Activated CD4-positive, alpha-beta T cell treated with anti-CD3 and anti-CD28 coated beads, Interleukin-10, Interleukin-2, amounts not matched to agents 100 ng/mL and 50 ng/mL, durations not matched to agents 16 hours and 8 hours (primary cell): Measurements from ENCODE around the gene PCDH9.

Experiments
- DNase-seq: peaks from one replicate; pipeline ENCODE4 v3.0.0-alpha.2; 2020

PCDH9 gene

DNA sequence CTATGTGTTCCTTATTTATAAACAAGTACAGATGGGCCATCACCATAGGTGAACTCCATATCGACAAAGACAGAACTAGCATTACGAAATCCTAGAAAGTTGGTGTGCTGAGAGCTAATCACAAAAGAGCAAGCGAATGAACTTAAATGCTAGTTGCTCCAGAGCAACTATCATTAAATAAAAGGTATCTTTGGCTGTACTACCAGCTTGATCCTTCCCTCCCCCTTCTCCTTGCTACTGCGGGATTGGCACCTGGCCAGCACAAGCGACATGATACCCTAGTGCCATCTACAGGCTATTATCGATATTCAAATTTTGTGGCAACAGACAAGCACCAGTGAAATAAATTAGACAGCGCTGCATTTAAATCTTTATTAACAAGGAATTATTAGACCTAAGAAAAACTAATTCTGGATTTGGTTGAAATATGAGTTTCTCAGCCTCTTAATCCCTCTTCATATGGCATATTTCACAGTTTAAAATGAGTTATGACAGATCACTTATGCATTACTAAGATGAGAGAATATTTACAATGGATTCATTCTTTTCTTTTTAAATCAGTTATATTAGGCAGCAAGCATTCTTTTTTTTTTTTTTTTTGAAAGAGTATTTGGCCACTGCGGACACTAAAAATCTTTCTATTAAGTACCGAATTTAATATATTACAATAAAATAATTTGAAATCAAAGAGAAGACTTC is 5.8 kb downstream of the PCDH9 start:
- peak; percentile 60 for DNase-seq

DNA sequence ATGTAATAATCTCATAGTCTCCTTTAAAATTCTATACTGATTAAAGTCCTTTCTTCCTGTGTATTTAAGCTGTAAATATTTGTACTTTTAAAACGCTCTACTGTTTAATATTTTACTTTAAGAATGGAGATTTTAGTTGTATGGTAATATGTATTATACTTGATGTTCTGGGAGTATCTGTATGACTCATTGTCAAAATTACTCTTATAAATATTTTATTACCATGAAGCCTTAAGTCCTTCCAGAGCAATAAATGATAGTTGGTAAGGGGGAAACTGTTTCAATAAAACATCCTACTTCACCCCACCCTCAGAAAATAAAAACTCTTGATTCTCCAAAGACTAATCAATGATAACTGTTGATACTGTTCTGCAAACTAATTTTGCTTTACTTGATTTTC is 6.4 kb downstream of the PCDH9 start:
- no peak for DNase-seq

DNA sequence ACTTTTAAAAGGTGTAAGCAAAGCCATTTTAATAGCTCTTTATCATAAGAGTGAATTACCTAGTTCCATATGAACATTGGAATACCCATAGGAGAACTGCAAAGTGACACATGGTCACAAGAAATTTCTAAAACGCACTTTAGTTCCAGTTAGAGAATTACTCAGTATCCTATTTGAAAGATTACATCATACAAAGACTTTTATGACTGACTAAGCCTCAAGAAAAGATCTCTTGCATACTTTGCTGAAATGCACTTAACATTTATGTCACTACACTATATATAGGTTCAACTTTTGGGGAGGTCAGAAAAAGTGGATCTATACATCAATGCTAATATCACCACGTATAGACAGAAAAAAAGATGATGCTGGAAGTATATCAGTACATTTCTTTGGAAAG is 7.1 kb downstream of the PCDH9 start:
- no peak for DNase-seq

DNA sequence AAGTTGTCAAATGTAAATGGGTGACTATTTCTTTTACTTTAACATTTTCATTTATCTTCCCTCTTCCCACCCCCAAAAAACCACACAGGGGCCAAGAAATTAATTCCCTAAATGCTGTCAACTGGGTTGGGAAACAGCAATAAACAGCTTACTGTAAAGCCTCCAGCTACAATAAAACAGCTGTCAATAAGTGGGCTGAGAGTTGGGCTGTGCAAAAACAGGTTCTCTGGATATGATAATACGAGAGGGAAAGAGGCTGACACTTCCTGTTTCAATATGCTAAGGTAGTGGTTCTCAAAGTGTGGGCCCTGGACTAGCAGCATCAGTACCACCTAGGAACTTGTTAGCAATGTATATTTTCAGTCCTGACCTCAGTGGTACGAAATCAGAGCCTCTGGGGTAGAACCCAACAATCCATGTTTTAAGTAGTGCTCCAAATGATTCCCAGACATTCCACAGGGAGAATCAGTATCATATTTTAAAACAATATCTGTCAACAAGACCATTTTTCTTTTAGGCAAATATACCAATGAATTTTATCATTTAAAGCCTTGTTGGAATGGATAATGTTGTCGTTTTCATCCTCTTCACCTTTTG is 8.4 kb downstream of the PCDH9 start:
- peak; percentile 8 for DNase-seq

DNA sequence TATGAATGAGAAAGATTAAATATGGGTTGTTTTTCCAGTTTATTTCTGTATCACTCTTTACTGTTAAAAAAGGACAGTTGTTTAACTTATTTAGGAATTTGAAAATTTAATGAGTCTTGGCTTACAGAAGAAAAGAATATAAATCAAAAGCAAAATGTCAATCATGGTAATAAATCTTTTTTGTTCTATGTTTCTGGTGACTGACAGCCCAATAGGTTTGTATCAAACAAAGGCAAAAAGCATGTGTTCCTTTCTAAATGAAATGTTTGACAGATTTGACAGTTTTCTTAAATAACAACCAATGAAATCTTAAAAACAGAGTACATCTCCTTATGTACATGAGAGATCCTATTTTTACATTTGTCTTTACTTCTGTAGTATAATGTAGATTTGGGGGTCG is 11.0 kb downstream of the PCDH9 start:
- DNase-seq, result no peak

DNA sequence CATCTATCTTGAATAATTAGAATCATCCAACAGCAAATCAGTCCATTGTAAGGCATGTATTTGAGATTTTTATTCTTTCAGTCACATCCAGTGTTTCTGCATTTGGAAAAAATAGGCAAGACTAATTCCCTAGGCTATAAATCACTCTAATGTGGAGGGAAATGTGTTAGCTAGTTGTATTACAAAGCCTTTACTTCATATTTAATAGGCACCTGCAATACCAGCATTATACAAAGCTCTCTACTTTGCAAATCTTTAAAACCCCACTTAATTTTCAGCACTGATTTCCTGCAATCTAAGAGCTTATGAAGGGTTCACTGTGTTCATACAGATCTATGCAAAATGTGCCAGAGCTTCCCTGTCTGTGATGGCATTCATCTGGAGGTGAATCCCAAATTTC is 12.3 kb downstream of the PCDH9 start:
- DNase-seq, result no peak

DNA sequence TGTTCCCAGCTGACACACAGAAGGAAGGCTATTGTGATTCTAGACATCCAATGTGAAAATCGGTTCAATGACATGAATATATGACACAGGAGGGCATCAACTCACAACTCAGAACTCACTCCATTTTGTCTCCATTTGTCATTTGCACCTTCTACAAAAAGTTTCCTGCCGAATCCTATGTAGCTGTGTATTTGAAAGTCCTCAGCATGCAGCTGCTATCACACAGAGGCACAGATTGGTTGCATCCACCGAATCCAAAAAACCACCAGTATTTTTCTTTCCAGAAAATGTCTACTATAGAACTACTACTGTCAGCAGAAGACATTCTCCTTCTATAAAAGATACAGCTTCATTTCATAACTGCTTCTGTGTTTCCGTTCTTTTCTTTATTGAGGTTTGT is 13.3 kb downstream of the PCDH9 start:
- no peak for DNase-seq

- no peak for DNase-seq
Observed at GRCh38 chr13:67210208-67210607, 19.9 kb downstream of the PCDH9 start.

- DNase-seq, result no peak
Observed at GRCh38 chr13:67208552-67208951, 21.6 kb downstream of the PCDH9 start.

DNA sequence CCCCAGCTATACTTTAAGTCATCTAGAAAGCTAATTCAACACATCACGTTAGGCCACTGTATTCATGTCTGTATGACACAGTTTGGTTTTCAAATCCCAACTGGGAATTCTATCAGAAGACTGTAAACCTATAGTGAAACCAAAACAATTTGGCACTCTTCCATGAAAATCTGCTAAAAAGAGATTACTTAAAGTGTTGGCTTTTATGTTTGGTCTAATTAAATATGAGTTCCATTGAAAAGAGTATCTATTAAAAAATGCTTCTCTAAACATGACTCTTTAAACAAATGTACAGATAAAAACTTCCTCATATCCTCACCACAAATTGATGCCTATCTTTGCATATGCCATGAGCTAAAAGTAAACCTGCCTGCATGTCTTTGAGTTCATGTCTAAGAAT is 25.4 kb downstream of the PCDH9 start:
- DNase-seq, result no peak

DNA sequence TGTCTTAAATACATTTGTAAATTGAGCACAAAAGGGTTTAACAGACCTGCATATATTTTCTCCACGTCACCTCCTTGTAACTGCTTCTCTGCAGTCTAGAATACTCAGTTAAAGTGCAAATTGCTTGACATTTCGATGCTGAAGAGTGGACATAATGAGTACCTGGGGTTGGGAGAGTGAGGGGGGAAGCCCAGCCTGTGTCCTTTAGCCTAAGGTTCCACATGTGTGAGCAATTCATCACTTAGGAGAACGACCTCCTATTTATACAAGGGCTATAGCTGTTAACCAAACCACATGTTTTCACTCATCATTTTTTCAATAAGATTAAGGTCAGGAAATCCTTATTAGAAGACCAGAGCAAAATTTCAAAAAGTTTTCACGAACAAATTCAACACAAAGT is 29.5 kb downstream of the PCDH9 start:
- DNase-seq, result no peak

DNA sequence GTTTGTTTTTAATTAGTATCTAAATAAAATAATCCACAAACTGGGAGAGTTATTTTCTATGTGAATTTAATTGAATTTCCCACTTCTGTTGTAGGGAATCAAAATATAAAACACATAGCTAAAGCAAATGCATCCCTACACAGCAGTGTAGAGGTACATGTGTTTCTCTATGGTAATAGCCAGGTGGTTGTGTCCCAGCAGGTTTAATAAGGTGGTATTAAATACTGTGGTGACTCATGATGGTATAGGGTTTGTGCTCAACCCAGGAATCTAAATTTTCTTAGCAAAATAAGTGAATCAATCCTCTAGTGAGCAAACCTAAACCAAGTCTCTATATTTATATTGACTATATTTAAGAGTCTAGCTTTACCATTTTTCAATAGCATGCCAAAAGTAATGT is 30.0 kb downstream of the PCDH9 start:
- no peak for DNase-seq

GRCh38 chr13:67197704-67198103 is 32.4 kb downstream of the PCDH9 start:
- DNase-seq, result no peak

DNA sequence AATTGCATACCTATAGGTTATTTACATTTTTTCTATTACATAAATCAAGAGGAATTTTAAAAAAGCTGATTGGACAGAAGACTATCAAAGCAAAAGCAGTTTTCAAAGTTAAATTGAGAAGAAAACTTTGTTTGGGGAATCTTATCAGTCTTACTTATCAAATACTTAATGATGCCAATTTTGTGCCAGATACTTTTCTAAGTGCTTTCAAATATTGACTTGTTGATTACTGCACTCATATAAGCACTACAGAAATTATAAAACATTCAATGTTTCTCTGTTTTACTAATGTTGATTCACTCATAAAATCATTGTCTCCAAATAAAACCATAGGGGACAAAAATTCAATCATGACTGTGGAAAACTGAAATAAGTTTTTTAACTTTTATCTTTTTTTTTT is 36.2 kb downstream of the PCDH9 start:
- DNase-seq, result no peak

GRCh38 chr13:67192751-67193150 is 37.4 kb downstream of the PCDH9 start:
- DNase-seq, result no peak

DNA sequence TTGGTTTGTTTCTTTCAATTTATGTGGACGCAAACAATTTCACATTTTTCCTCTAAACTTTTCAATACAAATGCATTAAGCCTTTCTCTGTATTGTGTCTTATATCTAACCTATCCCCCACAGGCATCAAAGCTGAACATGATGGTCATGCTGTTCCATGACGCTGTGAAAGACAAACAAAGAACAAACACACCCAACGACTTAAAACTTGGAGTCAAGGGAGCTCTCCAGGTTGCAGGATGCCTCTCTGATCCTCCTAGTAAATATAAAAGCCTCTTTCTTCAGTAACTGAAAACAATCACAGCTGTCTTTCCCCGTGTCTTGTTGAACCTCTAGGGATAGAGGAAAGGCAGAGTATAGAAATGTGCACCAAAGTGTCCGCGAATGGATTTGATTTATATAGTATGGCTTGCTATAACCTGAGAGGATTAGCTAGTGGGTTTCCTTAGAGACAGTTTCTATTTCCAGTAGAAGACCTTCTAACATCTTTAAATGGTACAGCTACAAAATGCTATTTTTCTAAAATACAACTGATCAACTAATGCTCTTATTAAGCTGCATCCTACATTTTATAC is 43.1 kb downstream of the PCDH9 start:
- no peak for DNase-seq

GRCh38 chr13:67184247-67184646 is 45.9 kb downstream of the PCDH9 start:
- no peak for DNase-seq

DNA sequence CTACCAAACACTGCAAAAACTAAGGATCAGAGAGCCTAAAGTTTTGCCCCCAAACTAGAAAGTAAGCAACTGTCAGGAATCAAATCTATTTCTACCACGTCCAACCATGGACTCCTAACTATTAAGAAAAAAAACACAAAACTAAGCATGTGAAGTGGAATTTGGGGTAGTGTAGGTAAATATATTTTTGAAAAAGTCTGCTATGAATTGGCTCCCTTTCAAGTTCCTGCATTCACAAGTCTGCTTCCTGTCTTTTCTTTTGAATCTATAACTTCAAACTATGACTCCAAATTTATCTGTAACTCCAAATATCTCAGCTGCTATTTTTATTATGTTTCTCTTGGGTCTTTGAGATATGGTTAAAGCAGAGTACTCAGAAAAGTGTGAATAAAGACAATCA is 47.0 kb downstream of the PCDH9 start:
- no peak for DNase-seq

GRCh38 chr13:67175836-67176459 is 54.2 kb downstream of the PCDH9 start:
- DNase-seq, result no peak

DNA sequence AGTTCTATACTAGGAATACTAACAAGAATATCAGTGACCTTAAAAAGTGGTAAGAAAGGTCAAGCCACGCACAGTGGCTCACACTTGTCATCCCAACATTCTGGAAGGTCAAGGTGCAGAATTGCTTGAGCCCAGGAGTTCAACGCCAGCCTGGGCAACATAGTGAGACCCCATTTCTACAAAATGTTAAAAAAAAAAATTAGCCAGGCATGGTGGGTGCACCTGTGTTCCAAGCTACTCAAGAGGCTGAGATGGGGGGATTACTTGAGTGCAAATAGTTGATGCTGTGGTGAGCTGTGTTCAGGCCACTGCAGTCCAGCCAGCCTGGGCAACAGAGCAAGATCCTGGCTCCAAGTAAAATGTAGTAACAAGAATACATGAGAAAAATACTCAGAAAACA is 61.8 kb downstream of the PCDH9 start:
- DNase-seq, result no peak

- no peak for DNase-seq
Observed at GRCh38 chr13:67167420-67167819, 62.7 kb downstream of the PCDH9 start.

DNA sequence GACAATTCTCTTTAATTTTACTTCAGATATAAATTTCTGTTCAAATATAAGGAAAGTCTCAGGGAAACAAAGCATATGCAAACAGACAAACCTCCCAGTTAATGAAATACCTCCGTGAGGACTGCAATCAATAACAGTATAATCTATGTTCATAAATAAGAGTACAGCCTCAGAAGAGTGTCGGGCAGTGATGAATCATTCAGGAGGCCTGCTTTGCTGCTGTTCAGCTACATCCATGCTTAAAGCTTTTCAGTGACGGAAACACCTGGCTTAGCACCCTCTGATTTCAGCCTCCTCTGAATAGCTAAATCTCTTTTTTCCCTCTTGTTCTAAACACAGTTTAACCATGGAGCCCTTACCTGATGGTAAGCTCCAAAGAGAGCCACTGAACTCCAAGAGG is 69.0 kb downstream of the PCDH9 start:
- DNase-seq, result no peak

DNA sequence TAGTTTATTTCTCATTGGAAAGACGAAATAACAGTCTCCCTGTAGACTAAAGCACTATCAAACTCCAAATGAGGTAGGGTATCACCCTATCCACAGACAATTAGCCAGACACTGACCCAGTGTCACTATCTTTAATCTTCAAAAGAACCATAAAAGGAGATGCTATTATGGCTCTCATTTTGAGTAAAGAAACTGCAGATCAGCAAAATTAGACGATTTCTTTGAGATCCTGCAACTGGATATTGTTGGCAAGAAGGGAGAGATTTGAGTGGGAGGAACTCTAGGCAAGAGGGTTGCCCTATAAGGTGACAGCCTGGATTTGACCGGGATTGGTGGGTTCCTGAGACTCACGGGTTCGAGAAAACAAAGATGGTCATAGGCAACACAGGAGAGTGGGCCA is 71.2 kb downstream of the PCDH9 start:
- no peak for DNase-seq

- no peak for DNase-seq
Observed at GRCh38 chr13:67156723-67157060, 73.4 kb downstream of the PCDH9 start.
